ENCODE measurements around the gene MPC2. TPM values are rescaled to one million over a fixed set of nuclear protein-coding genes. Genes with fewer than 3 reads are reported as not detected.

The MPC2 gene
- total RNA-seq, 1 experiment from 2014 or later: 71.7 TPM

GRCh38 chr1:167977245-167977644 lies 40.4 kb upstream of the MPC2 start:
- in situ Hi-C loops (cut with HindIII; ENCODE audit: low pct_unique_long_range_greater_than_20kb, low sequenced_read_pairs) (no loop called here), intact Hi-C loops (cut with micrococcal nuclease; ENCODE audit: unreplicated experiment) (no loop called here)
- Histone ChIP-seq H3K27me3 (ENCODE audit: control insufficient read depth, insufficient read depth, low read length) (no peaks in the 10 kb centered on the region), H3K36me3 (ENCODE audit: control insufficient read depth, insufficient read depth, low read length) (peaks cover 11% of the 10 kb centered on the region; the same call in 1 of the 2 replicates), H3K4me3 (ENCODE audit: low read depth in 2 of 2, low read length in 2 of 2) (no peak overlapping the region), H3K4me1 (ENCODE audit: control insufficient read depth, insufficient read depth, low read length) (no peaks in the 10 kb centered on the region), H3K27ac (ENCODE audit: low read length) (no peak overlapping the region), H3K9me3 (ENCODE audit: control insufficient read depth, insufficient read depth, low read depth, low read length) (no peaks in the 10 kb centered on the region)
- no TSS peak for BruUV-seq (replicated peaks)
- ChIA-PET POLR2A (no interaction called here), CTCF (no interaction called here)
- TF ChIP-seq POLR2AphosphoS5 (IDR thresholded peaks at IDR 0.05; ENCODE audit: low read depth, low read length) (no peak), REST (IDR thresholded peaks at IDR 0.05; ENCODE audit: insufficient read depth in 1 of 2, low read depth in 2 of 2, low read length in 1 of 2) (no peak), SIN3A (IDR thresholded peaks at IDR 0.05; ENCODE audit: borderline replicate concordance, insufficient read depth, low read depth, low read length) (no peak), CTCF (IDR thresholded peaks at IDR 0.05) (no peak), TCF7L2 (IDR thresholded peaks at IDR 0.05; ENCODE audit: low read depth, low read length) (no peak)
- ATAC-seq (no peak), DNase-seq (ENCODE audit: low read depth, low spot score) (no peak)

- DNase-seq (ENCODE audit: low read depth, low spot score) (no peak), ATAC-seq (no peak)
- Histone ChIP-seq H3K36me3 (ENCODE audit: control insufficient read depth, insufficient read depth, low read length) (peaks cover 13% of the 10 kb centered on the region), H3K4me1 (ENCODE audit: control insufficient read depth, insufficient read depth, low read length) (no peaks in the 10 kb centered on the region), H3K27ac (ENCODE audit: low read length) (no peak overlapping the region), H3K4me3 (ENCODE audit: low read depth in 2 of 2, low read length in 2 of 2) (no peak overlapping the region), H3K9me3 (ENCODE audit: control insufficient read depth, insufficient read depth, low read depth, low read length) (no peaks in the 10 kb centered on the region), H3K27me3 (ENCODE audit: control insufficient read depth, insufficient read depth, low read length) (no peaks in the 10 kb centered on the region)
- TF ChIP-seq TCF7L2 (IDR thresholded peaks at IDR 0.05; ENCODE audit: low read depth, low read length): no peak
- no peak for TF ChIP-seq POLR2AphosphoS5 (IDR thresholded peaks at IDR 0.05; ENCODE audit: low read depth, low read length)
- TF ChIP-seq REST (IDR thresholded peaks at IDR 0.05; ENCODE audit: insufficient read depth in 1 of 2, low read depth in 2 of 2, low read length in 1 of 2): no peak
- TF ChIP-seq CTCF (IDR thresholded peaks at IDR 0.05): no peak
- intact Hi-C loops (cut with micrococcal nuclease; ENCODE audit: unreplicated experiment) (no loop called here), in situ Hi-C loops (cut with HindIII; ENCODE audit: low pct_unique_long_range_greater_than_20kb, low sequenced_read_pairs) (no loop called here)
- POLR2A ChIA-PET: no interaction called here
- CTCF ChIA-PET: no interaction called here
- no TSS peak for BruUV-seq (replicated peaks)
These were observed 37.8 kb upstream of the MPC2 start for GRCh38 chr1:167974698-167975097.

Data from Panc1 (cell line).